HG03060 (cell line): ENCODE results near the gene PDE6A.
"Not testable (repeated sequence)": the region's sequence is repeated elsewhere in the genome, so short reads cannot be mapped to it uniquely, and the experiment has no call there.

Experiments used
- ATAC-seq: cut with Tn5 transposase; IDR thresholded peaks from one replicate; pipeline ENCODE4 v1.9.1; 2021; ENCODE audit warnings: low read depth, moderate number of reproducible peaks; ENCODE audit not compliant: unreplicated experiment

The PDE6A gene

DNA sequence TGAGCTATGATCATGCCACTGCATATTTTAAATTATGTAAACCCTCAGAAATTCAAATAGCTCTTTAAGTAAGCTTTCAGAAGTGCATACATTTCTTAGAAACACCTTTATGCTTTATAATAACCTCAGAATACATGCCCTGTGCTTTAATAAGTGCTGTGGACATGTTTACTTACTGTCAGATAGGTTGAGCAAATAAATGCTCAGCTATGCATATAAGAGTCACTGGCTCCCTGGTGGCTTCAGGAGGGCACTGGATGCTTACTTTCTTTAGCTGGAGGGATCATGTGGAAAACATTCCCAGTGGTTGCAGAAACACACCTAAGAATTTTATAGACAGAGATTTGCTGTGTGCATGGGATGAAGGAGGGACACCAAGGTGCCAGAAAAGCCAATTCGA, 74.4 kb downstream of the PDE6A start:
- ATAC-seq: no peak

DNA sequence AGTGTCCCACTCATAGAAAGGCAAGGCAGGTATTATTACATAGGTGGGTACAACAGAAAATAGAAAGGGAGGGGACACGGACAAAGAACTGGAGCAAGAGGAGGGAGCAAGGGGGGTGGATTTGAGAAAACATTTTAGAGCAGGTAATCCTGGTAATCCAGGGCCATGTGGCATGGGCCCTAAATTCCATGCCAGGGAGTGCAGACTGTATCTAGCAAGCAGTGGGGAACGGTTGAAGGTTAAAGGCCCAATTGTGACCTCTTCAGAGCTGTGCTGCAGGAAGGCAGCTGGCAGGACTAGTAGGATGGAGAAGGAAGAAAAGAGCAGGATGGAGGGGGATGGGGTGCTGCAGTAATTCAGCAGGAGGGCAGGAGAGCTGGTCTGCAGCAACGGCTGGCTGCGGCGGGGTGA, 75.2 kb downstream of the PDE6A start:
- ATAC-seq: no peak

DNA sequence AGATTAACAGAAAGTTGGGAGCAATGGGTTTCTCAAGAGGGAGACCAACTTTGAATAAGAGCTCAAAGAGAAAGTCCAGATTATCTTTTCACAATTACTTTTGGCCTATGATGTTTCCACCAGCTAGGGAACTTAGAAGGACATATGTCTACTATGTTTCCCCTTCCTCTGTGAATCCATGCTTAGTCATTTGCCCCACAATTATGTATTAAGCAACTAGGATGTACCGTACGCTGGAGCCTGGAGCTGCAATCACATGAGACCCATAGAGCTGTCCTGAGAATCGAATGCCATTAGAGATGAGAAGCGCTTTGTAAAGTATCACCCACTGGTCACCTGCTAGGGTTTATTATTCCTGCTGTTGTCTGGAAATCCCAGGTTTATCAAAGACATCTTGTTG, 78.8 kb downstream of the PDE6A start:
- ATAC-seq: no peak

DNA sequence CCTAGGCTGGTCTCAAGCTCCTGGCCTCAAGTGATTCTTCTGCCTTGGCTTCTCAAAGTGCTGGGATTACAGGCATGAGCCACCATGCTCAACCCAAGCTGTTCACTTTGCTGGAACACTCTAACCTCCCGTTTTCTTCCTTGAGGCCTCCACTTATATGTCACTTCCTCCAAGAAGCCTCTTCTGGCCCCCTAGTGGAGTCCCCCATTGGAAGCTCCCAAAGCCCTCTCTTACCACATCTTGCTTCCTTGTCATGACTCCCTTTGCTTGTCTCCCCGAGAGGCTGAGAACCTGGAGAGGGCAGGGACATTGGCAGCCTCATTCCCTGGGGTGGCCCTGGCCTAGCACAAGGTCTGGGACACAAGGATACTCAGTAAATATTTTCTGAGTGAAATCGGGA, 80.8 kb downstream of the PDE6A start:
- no peak for ATAC-seq

DNA sequence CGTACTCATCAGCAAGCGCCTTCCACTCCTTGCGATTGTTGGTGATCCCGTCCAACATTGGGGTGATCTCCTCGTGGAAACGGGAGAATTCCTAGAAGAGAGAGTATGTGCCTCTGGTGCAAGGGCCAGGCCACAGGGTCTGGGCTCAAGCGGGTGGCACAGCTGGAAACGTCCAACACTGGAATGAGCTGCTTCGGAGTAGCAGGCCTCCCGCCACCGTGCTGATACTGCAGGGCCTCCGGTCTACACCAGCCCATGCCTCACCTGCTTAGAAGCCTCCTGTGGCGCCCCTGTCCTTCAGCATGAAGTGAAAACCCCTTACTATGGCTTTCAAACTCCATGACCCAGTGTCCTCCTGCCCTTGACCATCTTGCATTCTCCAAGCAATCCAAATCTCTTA, 81.4 kb downstream of the PDE6A start:
- no peak for ATAC-seq

DNA sequence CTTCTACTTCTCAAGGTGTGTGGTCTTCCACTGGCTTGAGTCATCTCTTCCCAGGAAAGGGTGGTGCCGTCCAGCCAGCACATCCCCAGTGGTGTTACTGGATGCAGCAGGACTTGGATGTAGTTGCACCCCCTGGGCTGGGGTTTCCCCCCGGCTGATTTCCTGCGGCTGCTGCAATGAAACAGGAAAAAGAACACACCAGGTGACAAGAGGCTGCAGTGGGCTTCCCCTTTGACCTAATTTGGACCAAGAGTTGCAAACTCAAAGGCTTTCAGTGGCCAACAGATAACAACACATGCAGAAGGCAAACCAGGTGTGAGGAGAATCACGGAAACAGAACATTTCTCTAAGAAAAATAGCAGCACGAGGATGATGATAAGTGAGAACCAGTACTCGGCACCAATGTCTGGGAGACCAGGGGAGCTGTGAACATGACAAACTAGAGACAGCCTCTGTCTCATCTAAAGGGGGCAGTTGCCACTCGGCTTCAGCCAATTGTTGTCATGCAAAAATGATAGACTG, 83.7 kb downstream of the PDE6A start:
- no peak for ATAC-seq

DNA sequence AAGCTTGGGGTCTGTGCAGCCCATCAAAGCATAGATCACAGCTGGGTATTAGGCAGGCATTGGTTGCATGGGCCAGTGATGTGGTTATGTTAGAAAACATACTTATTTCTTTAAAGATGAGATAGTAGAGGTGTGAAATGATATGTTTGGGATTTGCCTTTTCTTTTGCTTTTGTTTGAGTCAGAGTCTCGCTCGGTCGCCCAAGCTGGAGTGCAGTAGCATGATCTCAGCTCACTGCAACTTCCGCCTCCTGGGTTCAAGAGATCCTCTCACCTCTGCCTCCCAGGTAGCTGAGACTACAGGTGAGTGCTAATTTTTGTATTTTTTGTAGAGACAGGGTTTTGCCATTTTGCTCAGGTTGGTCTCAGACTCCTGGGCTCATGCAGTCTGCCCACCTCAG, 84.8 kb downstream of the PDE6A start:
- ATAC-seq: no peak

DNA sequence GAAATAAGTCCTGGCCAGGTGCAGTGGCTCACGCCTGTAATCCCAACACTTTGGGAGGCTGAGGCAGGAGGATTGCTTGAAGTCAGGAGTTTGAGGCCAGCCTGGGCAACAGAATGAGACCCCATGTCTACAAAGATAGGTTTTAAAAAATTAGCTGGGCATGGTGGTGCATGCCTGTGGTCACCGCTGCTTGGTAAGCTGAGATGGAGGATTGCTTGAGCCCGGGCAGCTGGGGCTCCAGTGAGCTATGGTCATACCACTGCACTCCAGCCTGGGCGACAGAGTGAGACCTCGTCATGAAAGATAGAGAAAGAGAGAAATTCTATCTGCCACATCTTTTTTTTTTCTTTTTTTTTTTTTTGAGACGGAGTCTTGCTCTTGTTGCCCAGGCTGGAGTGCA, 86.1 kb downstream of the PDE6A start:
- ATAC-seq: not testable (repeated sequence)

DNA sequence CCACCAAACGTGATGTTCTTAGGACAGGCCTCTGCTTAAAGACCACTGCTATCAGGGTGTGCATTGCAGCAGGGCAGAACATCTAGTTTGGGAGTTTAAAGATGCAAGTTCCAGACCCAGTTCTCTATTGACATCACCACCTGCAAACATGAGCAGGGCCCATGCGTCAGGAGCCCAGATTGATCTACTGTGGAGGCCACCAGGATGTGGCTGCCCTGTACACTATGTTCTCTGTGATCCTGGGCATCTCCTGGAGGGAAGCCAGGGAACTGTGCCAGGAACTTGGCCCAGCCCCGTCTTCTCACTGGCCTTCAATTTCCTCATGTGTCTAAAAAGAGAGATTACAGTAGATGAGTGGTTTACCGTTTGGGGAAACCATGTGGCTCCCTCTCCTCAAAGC, 87.1 kb downstream of the PDE6A start:
- ATAC-seq: no peak

DNA sequence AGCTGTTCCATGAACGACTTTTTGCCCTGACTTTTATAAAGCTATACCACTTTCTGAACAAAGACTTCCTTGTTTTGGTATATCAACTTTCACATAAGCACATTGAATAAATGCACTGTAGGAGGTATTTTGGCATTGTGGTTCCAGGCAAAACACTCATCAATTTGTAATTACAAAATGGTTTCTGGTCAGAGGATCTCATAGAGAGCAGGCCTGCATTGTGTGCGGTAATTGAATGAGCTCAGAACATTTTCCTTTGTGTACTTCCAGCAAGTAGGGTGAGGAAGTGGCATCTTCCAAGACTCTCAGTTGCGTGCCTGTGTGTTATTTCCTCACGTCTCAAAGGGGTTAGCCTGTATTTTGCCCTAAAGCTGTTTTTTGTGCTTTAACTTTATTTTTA, 89.2 kb downstream of the PDE6A start:
- ATAC-seq: no peak

DNA sequence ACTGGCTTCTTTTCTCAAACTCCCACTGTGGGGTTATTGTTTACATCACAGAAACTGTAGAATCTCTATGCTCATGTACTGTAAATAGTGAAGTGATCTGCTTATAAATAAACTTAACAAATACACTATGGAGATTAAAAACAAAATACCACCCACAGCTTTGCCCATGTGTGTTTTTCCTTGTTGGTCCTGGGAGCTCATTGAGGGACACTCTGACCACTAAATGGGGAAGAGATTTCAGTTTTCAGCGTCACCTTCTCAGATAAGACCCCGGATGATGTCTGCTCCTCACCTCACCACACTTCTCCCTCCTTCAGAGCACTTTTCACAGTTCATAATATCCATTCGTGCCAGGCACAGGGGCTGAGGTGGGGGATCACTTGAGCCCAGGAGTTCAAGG, 89.7 kb downstream of the PDE6A start:
- no peak for ATAC-seq

DNA sequence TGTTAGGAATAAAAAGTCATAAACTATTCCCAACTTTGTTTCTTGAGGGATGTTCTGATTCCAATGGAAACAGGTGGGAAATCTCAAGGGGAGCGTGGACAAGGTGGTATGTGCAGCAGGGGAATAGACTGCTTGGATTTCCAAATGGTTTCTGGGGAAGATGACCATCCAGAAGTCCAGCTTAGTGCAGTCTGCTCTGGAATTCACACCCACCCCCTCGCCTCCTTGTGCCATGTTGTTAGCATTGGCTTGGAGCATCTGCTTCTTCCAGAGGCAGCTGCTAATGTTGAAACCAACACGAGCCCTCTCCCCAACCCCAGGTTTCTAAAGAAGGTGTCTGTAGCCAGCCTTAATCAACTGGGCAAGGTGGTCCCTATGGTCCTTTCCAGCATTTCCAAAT, 90.9 kb downstream of the PDE6A start:
- no peak for ATAC-seq

DNA sequence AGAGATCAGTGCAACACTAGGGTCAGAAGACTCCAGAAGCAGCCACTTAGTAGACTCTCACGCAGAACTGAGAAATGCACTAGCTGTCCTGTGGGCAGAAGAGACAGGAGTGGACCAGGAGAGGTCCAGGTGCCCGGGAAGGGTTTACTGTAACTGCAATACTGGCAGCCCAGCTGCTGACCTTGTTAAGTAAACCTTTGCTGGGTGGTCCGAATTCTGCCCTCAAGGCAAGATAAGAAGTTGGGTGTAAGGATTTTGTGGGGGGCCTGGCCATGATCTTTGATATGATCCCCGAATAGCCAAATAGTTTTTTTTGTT, 91.3 kb downstream of the PDE6A start:
- ATAC-seq: no peak

DNA sequence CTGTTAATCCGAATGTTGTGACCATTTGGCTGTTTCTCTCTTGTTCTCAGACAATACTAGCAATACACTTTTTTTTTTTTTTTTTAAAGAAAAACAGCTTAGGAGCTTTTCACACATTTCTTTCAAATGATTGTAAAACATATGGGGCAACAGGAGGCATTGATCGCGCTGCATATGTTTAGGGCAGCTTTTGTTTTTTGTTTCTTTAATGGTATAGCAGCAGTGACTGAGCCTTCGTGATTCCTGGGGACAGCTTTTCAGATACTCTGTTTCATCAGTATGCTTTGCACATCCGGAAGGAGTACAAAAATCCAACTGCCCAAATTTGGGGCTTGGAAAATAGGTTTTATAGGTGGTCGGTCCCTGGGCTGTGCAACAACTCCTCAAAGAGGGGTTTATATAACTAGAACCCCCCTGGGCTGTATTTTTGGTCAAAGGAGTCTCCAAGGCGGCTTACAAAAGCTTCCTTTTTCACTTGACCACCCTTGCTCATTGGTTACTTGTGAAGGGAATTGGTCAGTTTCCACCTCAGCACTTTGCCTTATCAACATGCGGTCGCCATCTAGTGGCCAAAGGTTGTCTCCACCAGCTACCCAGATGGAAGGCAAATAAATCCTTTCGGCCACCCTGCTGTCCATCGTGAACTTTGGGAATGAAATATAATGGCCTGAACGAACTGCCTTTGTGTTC, 91.8 kb downstream of the PDE6A start:
- no peak for ATAC-seq

DNA sequence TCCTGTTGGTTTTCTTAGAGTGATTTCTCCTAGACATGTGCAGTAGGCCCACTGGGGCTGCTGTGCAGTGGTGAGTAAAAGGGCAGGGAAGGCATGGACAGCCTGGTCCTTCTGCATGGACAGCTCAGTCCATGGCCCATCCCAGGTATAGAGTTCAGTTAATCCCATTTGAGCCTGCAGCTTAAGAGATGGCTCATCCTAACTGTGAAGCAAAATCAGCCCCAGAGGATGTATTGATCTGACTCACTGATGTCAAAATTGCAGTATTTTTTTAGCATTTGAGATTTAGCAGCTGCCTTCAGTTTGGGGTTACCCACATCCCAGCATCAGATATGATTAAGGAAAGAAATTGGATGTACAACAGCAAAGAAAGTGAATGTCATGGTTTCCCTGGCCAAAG, 93.4 kb downstream of the PDE6A start:
- ATAC-seq: no peak

DNA sequence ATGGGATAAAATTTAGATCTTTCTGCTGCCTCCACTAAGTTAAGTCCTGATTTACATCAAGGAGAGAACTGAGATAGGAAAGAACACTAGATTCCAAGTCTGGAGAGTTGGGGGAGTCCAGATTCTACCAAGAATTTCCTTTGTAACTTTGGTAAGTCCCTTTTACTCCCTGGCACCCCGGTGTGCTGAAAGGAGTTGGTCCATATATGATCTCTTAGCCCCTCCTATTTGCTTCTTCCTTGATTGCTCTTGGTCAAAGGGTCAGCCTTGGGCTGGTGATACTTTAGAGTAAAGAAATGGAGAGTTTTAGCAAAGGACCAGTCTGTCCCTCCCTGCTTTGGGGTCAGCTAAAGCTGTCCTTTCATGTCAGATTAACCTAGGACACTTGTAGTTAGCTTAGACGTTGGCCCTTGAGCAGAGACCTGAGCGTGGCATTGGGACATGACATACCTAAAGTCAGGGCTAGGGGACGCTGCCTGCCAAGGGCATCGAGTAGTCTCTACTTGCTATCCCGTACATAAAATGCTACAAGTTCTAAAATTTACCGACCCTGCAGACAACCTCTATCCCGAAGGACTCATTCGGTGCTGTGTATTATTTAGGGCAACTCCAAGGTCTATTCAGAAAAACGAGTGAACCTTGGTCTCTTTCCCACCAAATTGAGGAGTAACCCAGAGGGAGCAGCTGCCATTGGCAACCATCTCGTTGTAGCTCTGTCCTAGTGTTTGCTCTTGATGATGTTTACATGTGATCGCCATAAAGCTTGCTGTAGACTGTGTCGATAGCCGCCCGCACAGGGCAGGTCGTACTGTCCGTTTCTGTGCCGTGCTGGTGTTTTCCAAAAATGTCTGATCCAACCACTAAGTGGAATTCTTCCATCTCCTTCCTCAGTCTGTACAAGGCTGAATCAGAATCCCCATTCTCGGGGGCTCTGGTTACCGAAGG, 94.4 kb downstream of the PDE6A start:
- no peak for ATAC-seq

DNA sequence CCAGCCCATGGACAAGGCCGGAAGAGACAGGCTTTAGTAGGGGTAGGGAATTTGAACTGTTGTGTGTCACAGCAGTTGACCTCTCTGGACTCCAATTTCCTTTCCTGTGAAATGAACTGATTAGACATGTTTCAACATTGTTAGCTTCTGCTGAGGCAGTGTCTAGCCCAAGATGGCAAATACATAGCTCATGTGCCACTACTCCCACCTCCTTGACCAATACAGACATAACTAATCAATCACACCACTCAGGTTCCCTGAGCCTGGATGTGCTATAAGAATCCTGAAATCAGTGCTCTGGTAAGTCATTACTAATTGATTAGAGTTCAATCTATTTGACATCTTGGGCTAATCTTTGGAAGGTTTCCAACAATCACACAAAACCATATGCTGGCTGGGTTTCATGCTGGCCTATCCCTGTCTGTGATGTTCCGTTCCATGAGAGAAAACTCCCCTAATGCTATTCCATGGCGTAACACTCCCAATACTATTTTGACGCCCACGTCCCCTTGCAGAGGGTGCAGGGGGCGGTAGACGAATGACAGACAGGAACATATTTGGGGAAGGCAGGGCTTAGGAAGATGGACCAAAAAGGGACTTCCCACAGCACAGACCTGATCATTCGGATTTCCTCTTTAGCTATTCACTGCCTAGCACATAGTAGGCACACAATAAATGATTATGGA, 95.2 kb downstream of the PDE6A start:
- ATAC-seq: no peak

DNA sequence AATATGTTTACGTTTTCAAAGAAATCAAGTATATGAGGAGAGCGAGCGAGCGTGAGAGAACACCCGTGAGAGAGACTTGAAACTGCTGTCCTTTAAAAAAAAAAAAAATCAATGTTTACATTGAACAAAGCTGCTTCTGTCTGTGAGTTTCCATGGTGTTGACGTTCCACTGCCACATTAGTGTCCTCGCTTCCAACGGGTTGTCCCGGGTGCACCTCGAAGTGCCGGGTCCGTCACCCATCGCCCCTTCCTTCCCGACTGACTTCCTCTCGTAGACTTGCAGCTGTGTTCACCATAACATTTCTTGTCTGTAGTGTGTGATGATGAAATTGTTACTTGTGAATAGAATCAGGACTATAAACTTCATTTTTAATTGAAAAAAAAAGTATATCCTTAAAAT, 97.0 kb downstream of the PDE6A start:
- no peak for ATAC-seq

DNA sequence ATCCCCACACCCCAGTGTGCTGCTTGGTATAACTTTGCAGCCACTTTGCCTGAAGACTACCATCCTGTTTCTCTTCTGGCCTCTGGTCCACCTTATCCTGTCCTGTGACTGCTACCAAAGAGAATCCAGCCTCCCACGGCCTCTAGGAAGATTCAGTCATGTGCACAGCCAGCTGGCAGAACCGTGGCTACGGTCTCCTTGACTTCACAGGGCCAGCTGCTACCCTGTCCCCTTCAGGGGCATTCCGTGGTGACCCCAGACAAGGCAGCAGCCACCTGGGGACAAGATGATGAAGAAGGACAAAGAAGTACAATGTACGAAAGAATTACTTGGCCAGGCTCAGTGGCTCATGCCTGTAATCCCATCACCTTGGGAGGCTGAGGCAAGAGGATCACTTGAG, 98.6 kb downstream of the PDE6A start:
- ATAC-seq: no peak

DNA sequence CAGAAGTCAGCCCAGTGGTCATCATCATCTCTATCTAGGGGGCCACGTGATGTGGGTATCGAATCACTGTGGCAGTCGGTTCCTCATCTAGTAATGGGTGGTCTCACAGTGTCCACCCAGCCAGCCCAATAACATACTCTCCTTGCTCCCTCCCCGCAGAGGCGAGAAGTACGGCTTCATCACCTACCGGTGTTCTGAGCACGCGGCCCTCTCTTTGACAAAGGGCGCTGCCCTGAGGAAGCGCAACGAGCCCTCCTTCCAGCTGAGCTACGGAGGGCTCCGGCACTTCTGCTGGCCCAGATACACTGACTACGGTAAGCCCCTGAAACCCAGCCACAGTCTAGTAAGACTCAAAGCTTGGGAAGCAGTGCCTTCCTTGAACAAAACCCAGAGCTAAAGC, 99.0 kb downstream of the PDE6A start:
- ATAC-seq: no peak
